Fibroblast of skin of scalp (primary cell): Measurements from ENCODE around the gene MACO1.

Source experiments
- DNase-seq: peaks from one replicate; pipeline ENCODE4 v3.0.0-alpha.2; 2013

The MACO1 gene

GRCh38 chr1:25544243-25544764 lies 113.6 kb downstream of the MACO1 start:
- DNase-seq: no peak

GRCh38 chr1:25544819-25545218 lies 114.1 kb downstream of the MACO1 start:
- DNase-seq: peak; percentile 38

- no peak for DNase-seq
Measured at GRCh38 chr1:25545767-25546166, 115.1 kb downstream of the MACO1 start.

GRCh38 chr1:25546193-25546592 lies 115.5 kb downstream of the MACO1 start:
- DNase-seq: no peak

GRCh38 chr1:25548601-25549000 lies 117.9 kb downstream of the MACO1 start:
- no peak for DNase-seq

- DNase-seq: peak; percentile 24
Measured at GRCh38 chr1:25549273-25550154, 118.8 kb downstream of the MACO1 start.
